Thyroid gland (tissue), 4 donors: ENCODE data around the gene NRBF2.
"Not testable (repeated sequence)": the region's sequence is repeated elsewhere in the genome, so short reads cannot be mapped to it uniquely, and the experiment has no call there.

Experiments
- CTCF ChIP-seq, 6 experiments: fragments of 200-600 bp in 3 of 6; fragments of 450-650 bp in 3 of 6; sonication (generic) in 3 of 6; IDR thresholded peaks; one replicate each; pipeline ENCODE4 v1.5.1; 2016 to 2019; ENCODE audit warnings: antibody characterized with exemption in 6 of 6, mild to moderate bottlenecking in 2 of 6, inconsistent platforms in 1 of 6, moderate library complexity in 1 of 6
- POLR2A ChIP-seq, 2 donors: fragments of 450-650 bp; IDR thresholded peaks; one replicate each; pipeline ENCODE4 v1.6.1; 2017; ENCODE audit warnings: antibody characterized with exemption in 2 of 2, mild to moderate bottlenecking in 2 of 2, moderate library complexity in 1 of 2

GRCh38 chr10:63101091-63101490 lies 32.0 kb upstream of the NRBF2 start:
- not testable (repeated sequence) for TF ChIP-seq CTCF, POLR2A (IDR thresholded peaks at IDR 0.05)
